ENCODE data around the gene ARL8A.
"Not testable (repeated sequence)": the region's sequence is repeated elsewhere in the genome, so short reads cannot be mapped to it uniquely, and the experiment has no call there.

Gene ARL8A

GRCh38 chr1:202133496-202133895 lies 11.0 kb downstream of the ARL8A start:
- DNase-seq = no peak

GRCh38 chr1:202133001-202133400 lies 11.5 kb downstream of the ARL8A start:
- DNase-seq = no peak

GRCh38 chr1:202131956-202132821 lies 12.3 kb downstream of the ARL8A start:
- DNase-seq = no peak

- DNase-seq = no peak
Observed at GRCh38 chr1:202130816-202131522, 13.6 kb downstream of the ARL8A start.

GRCh38 chr1:202130297-202130721 lies 14.2 kb downstream of the ARL8A start:
- no peak for DNase-seq

- DNase-seq = no peak
Observed at GRCh38 chr1:202129453-202130296, 14.9 kb downstream of the ARL8A start.

GRCh38 chr1:202127836-202128622 lies 16.5 kb downstream of the ARL8A start:
- DNase-seq = no peak

GRCh38 chr1:202127061-202127460 lies 17.5 kb downstream of the ARL8A start:
- DNase-seq = no peak

- DNase-seq = no peak
Observed at GRCh38 chr1:202126426-202126825, 18.1 kb downstream of the ARL8A start.

GRCh38 chr1:202125611-202126010 lies 18.9 kb downstream of the ARL8A start:
- no peak for DNase-seq

- DNase-seq = no peak
Observed at GRCh38 chr1:202124142-202124541, 20.4 kb downstream of the ARL8A start.

- no peak for DNase-seq
Observed at GRCh38 chr1:202123336-202123813, 21.2 kb downstream of the ARL8A start.

GRCh38 chr1:202122639-202123335 lies 21.8 kb downstream of the ARL8A start, which contains the start of gene GPR37L1:
GPR37L1 (plus strand) TSS chr1:202122917; CDS start chr1:202122964, 47 bp downstream.
- no peak for DNase-seq

GRCh38 chr1:202121006-202121405 lies 23.5 kb downstream of the ARL8A start:
- DNase-seq = no peak

- DNase-seq = no peak
Observed at GRCh38 chr1:202117898-202118371, 26.6 kb downstream of the ARL8A start.

- DNase-seq = no peak
Observed at GRCh38 chr1:202116287-202116686, 28.2 kb downstream of the ARL8A start.

GRCh38 chr1:202113690-202114300 lies 30.7 kb downstream of the ARL8A start:
- no peak for DNase-seq

- DNase-seq = no peak
Observed at GRCh38 chr1:202112859-202113689, 31.5 kb downstream of the ARL8A start.

- DNase-seq = not testable (repeated sequence)
Observed at GRCh38 chr1:202111589-202111988, 32.9 kb downstream of the ARL8A start.

GRCh38 chr1:202110977-202111376 lies 33.6 kb downstream of the ARL8A start:
- no peak for DNase-seq
